Fibroblast of lung (primary cell): Measurements from ENCODE around the gene NMNAT2. TPM values are rescaled to one million over a fixed set of nuclear protein-coding genes. Genes with fewer than 3 reads are reported as not detected.
A peak's percentile ranks its signal among the peaks of the same experiment; 100 is the strongest.

Experiments used
- DNase-seq, 2 donors: peaks; one replicate each; pipeline versions ENCODE4 v3.0.0 to v3.0.0-alpha.2; 2010; ENCODE audit warnings: low read depth in 2 of 2
- H2AFZ ChIP-seq: 2 replicates; pipeline ENCODE4 v1.5.1; 2012; ENCODE audit warnings: low read length, control low read depth, inconsistent platforms
- H3K27ac ChIP-seq: 2 replicates; pipeline ENCODE4 v1.5.1; 2011; ENCODE audit warnings: low read length, control low read depth; ENCODE audit not compliant: insufficient read depth
- H3K27me3 ChIP-seq: 2 replicates; pipeline ENCODE4 v1.5.1; 2011; ENCODE audit warnings: mild to moderate bottlenecking, low read length; ENCODE audit not compliant: control insufficient read depth, insufficient read depth
- H3K36me3 ChIP-seq: 2 replicates; pipeline ENCODE4 v1.5.1; 2011; ENCODE audit warnings: low read length; ENCODE audit not compliant: control insufficient read depth, insufficient read depth
- H3K4me1 ChIP-seq: 2 replicates; pipeline ENCODE4 v1.5.1; 2011; ENCODE audit warnings: low read length; ENCODE audit not compliant: control insufficient read depth, insufficient read depth; ENCODE audit errors: extremely low read depth
- H3K4me2 ChIP-seq: 2 replicates; pipeline ENCODE4 v1.5.1; 2011; ENCODE audit warnings: low read length, control low read depth; ENCODE audit not compliant: insufficient read depth; ENCODE audit errors: extremely low read depth
- H3K4me3 ChIP-seq, 4 experiments: fragments of 200-600 bp in 1 of 4; sonication (generic) in 1 of 4; replicated peaks in 1 of 4; 2 replicates each; pipeline ENCODE4 v1.5.1; 2011 to 2016; ENCODE audit warnings: low read length in 4 of 4, low read depth in 3 of 4, mild to moderate bottlenecking in 3 of 4, control low read depth in 2 of 4, inconsistent platforms in 1 of 4, mixed read lengths in 1 of 4; ENCODE audit not compliant: insufficient read depth in 1 of 4; ENCODE audit errors: control extremely low read depth in 1 of 4
- H3K79me2 ChIP-seq: 2 replicates; pipeline ENCODE4 v1.5.1; 2012; ENCODE audit warnings: mild to moderate bottlenecking, low read length, inconsistent platforms; ENCODE audit not compliant: control insufficient read depth, insufficient read depth
- H3K9ac ChIP-seq: 2 replicates; pipeline ENCODE4 v1.5.1; 2011; ENCODE audit warnings: mild to moderate bottlenecking, low read length, control low read depth; ENCODE audit not compliant: insufficient read depth
- H3K9me3 ChIP-seq: 2 replicates; pipeline ENCODE4 v1.5.1; 2012; ENCODE audit warnings: low read depth, low read length; ENCODE audit not compliant: control insufficient read depth, insufficient read depth
- H4K20me1 ChIP-seq: 2 replicates; pipeline ENCODE4 v1.5.1; 2011; ENCODE audit warnings: low read length; ENCODE audit not compliant: control insufficient read depth, insufficient read depth; ENCODE audit errors: extremely low read depth
- EZH2 ChIP-seq: IDR thresholded peaks from 2 replicates; pipeline ENCODE4 v1.5.1; 2012; ENCODE audit warnings: low read length, control low read depth, mild to moderate bottlenecking; ENCODE audit errors: missing control alignments
- polyA plus RNA-seq, 2 donors: library from polyadenylated mRNA; depleted of rRNA in 1 of 2; stranded (reverse) in 1 of 2; unstranded in 1 of 2; fragments of >200 nt; gene quantifications; 2 replicates each; pipeline ENCODE4 v1.2.1, GENCODE V29; 2011 to 2012; ENCODE audit warnings: missing spikeins in 1 of 2
- total RNA-seq: library from RNA; depleted of rRNA; stranded (reverse); fragments of >200 nt; gene quantifications from 2 replicates; pipeline ENCODE4 v1.2.1, GENCODE V29; 2014
- TF ChIP-seq, protein P1 (sequence below), 2 donors: IDR thresholded peaks in 1 of 2; conservative IDR thresholded peaks in 1 of 2; 1 replicate in 1 of 2; 2 replicates in 1 of 2; pipeline ENCODE4 v1.5.1; 2011 to 2012; ENCODE audit warnings: low read length in 2 of 2, control low read depth in 1 of 2, inconsistent platforms in 1 of 2, low read depth in 1 of 2, mild to moderate bottlenecking in 1 of 2

Gene NMNAT2
- total and polyA plus RNA-seq, 2 donors (not counting 1 experiment from before 2014, with no cell fraction given) = under 0.01 to 0.61 TPM

DNA sequence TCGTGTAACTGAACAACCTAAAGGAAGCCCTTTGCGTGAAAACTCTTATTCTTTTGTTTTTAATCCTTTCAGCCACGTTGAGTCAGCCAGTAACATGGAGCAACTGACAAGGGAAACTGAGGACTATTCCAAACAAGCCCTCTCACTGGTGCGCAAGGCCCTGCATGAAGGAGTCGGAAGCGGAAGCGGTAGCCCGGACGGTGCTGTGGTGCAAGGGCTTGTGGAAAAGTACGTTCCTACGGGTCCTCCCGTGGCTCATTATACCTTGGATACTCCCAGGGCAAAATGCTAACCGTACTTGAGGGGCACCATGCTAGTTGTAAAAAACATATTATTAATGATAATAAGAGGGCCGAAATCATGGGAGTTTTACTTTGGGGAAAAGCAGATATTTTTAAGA lies 182.7 kb downstream of the NMNAT2 start:
- no peak for DNase-seq

DNA sequence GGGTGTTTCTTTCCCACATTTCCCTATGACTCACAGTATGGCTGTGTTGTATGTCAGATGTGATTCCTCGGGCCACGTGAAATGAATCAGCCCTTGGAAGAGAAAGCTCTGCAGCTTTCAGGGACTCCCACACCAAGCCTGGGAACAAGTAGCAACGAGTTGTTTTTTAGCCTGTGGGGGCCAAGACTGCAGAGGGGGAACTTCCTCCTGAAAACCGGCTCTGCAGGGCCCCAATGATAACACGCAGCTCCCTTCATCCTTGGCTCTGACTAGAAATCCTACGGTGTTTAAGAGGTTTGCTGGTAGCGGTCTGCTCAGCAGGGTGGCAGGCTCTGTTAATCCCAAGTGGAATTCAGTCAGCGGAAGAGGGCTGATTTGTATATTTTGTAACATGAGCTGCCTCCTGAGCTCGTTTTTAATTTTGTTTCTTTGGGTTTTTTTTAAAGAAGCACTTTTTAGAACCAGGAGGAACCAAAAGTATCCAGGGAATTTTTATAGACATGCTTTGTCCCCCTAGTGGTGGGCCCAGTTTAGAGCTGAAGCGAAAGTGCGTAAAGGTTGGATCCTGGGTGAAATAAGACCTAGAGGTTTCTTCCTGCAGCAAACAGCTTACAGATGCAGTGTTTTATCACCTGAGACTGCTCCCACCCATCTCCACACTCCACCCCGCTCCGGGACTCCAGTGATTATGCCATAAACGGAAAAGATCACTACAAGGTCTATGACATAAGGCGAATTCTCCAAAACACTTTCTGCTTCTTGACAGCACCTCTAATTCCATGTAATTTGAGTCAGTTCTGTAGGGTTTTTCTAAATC lies 183.3 kb downstream of the NMNAT2 start:
- Histone ChIP-seq H3K9ac (peak overlapping the region; percentile 56), H3K27me3 (no peaks in the 10 kb centered on the region), H3K27ac (peak overlapping the region; percentile 78), H4K20me1 (no peaks in the 10 kb centered on the region), H3K9me3 (no peaks in the 10 kb centered on the region), H3K4me1 (peaks cover 17% of the 10 kb centered on the region), H3K4me2 (peak overlapping the region; percentile 77), H2AFZ (peak overlapping the region; percentile 31), H3K36me3 (no peaks in the 10 kb centered on the region), H3K79me2 (no peaks in the 10 kb centered on the region), H3K4me3 (peak overlapping the region; percentile 22 to 66 (median 42))
- TF ChIP-seq, protein P1, sequence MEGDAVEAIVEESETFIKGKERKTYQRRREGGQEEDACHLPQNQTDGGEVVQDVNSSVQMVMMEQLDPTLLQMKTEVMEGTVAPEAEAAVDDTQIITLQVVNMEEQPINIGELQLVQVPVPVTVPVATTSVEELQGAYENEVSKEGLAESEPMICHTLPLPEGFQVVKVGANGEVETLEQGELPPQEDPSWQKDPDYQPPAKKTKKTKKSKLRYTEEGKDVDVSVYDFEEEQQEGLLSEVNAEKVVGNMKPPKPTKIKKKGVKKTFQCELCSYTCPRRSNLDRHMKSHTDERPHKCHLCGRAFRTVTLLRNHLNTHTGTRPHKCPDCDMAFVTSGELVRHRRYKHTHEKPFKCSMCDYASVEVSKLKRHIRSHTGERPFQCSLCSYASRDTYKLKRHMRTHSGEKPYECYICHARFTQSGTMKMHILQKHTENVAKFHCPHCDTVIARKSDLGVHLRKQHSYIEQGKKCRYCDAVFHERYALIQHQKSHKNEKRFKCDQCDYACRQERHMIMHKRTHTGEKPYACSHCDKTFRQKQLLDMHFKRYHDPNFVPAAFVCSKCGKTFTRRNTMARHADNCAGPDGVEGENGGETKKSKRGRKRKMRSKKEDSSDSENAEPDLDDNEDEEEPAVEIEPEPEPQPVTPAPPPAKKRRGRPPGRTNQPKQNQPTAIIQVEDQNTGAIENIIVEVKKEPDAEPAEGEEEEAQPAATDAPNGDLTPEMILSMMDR (conservative IDR thresholded peaks at IDR 0.05 in 1 of 2, IDR thresholded peaks at IDR 0.05 in 1 of 2; ENCODE audit: low read depth in 1 of 2, low read length in 2 of 2) = peak; percentile 90 to 91
- TF ChIP-seq EZH2 = no peak
- peak; percentile 98 for DNase-seq

More for the DNA sequence above, 182.7 kb downstream of the NMNAT2 start:
- Histone ChIP-seq H3K27ac (peak overlapping the region; percentile 78), H3K9me3 (no peaks in the 10 kb centered on the region), H3K4me1 (peaks cover 17% of the 10 kb centered on the region), H2AFZ (no peak overlapping the region), H3K4me3 (peak overlapping the region in 2 of 4 experiments; percentile 52 to 66), H3K4me2 (peak overlapping the region; percentile 77), H3K9ac (no peak overlapping the region), H3K79me2 (no peaks in the 10 kb centered on the region), H4K20me1 (no peaks in the 10 kb centered on the region), H3K36me3 (no peaks in the 10 kb centered on the region), H3K27me3 (no peaks in the 10 kb centered on the region)
- no peak for TF ChIP-seq EZH2
- TF ChIP-seq, protein P1 (conservative IDR thresholded peaks at IDR 0.05 in 1 of 2, IDR thresholded peaks at IDR 0.05 in 1 of 2; ENCODE audit: low read depth in 1 of 2, low read length in 2 of 2) = no peak

DNA sequence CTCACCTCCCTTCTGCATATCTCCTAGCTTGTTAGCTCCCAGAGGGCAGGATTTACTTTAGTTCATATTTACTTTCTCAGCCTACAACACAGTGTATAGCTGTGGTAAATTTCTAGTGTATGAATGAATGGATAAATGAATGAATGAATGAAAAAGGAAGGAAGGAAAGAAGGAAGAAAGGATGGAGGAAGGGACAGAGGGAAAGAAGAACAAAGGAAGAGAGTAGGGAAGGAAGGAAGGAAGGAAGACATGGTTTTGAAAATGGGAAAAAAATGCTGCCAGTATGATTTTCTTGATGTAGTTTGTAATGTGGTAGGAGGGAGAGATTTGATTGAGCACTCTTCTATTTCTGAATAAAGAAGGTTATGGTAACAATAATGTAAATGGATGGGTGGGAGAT lies 185.1 kb downstream of the NMNAT2 start:
- H3K4me2 ChIP-seq = no peak overlapping the region
- H3K79me2 ChIP-seq = no peaks in the 10 kb centered on the region
- no peaks in the 10 kb centered on the region for H3K36me3 ChIP-seq
- H3K4me3 ChIP-seq = no peak overlapping the region
- TF ChIP-seq, protein P1 (conservative IDR thresholded peaks at IDR 0.05 in 1 of 2, IDR thresholded peaks at IDR 0.05 in 1 of 2; ENCODE audit: low read depth in 1 of 2, low read length in 2 of 2) = no peak
- TF ChIP-seq EZH2 = no peak
- H3K4me1 ChIP-seq = peaks cover 15% of the 10 kb centered on the region
- DNase-seq = no peak
- no peaks in the 10 kb centered on the region for H3K27me3 ChIP-seq
- no peak overlapping the region for H3K27ac ChIP-seq
- H4K20me1 ChIP-seq = no peaks in the 10 kb centered on the region
- no peaks in the 10 kb centered on the region for H3K9me3 ChIP-seq
- no peak overlapping the region for H2AFZ ChIP-seq
- no peak overlapping the region for H3K9ac ChIP-seq
